ENCODE measurements around the gene STAB2.

The STAB2 gene, protein sequence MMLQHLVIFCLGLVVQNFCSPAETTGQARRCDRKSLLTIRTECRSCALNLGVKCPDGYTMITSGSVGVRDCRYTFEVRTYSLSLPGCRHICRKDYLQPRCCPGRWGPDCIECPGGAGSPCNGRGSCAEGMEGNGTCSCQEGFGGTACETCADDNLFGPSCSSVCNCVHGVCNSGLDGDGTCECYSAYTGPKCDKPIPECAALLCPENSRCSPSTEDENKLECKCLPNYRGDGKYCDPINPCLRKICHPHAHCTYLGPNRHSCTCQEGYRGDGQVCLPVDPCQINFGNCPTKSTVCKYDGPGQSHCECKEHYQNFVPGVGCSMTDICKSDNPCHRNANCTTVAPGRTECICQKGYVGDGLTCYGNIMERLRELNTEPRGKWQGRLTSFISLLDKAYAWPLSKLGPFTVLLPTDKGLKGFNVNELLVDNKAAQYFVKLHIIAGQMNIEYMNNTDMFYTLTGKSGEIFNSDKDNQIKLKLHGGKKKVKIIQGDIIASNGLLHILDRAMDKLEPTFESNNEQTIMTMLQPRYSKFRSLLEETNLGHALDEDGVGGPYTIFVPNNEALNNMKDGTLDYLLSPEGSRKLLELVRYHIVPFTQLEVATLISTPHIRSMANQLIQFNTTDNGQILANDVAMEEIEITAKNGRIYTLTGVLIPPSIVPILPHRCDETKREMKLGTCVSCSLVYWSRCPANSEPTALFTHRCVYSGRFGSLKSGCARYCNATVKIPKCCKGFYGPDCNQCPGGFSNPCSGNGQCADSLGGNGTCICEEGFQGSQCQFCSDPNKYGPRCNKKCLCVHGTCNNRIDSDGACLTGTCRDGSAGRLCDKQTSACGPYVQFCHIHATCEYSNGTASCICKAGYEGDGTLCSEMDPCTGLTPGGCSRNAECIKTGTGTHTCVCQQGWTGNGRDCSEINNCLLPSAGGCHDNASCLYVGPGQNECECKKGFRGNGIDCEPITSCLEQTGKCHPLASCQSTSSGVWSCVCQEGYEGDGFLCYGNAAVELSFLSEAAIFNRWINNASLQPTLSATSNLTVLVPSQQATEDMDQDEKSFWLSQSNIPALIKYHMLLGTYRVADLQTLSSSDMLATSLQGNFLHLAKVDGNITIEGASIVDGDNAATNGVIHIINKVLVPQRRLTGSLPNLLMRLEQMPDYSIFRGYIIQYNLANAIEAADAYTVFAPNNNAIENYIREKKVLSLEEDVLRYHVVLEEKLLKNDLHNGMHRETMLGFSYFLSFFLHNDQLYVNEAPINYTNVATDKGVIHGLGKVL (N-terminal part only)

GRCh38 chr12:103586791-103587370 is at the start of gene STAB2:
Gene STAB2 (plus strand): TSS chr12:103587273. CDS start chr12:103587477, 204 bp downstream.
- no peak for DNase-seq

- DNase-seq = no peak
Observed at GRCh38 chr12:103538397-103538796, 48.7 kb upstream of the STAB2 start.

DNA sequence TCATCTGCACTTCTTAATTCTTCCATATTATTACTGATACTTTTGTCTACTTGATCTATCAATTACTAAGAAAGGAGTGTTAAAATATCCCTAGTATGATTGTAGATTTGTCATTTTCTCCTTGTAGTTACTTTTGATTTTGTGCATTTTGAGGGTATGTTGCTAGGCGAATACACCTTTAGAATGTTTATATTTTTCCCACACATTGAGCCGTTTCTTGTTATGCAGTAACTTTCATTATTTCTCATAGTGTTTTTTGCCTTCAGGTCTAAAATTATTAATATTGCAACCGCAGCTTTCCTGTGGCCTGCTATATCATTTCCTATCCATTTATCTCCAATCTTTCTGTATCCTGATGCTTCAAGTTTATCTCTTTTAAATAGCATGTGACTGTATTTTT is 46.8 kb upstream of the STAB2 start:
- DNase-seq = no peak

- no peak for DNase-seq
Observed at GRCh38 chr12:103542078-103542477, 45.0 kb upstream of the STAB2 start.

GRCh38 chr12:103546959-103547358 is 40.1 kb upstream of the STAB2 start:
- DNase-seq = no peak

DNA sequence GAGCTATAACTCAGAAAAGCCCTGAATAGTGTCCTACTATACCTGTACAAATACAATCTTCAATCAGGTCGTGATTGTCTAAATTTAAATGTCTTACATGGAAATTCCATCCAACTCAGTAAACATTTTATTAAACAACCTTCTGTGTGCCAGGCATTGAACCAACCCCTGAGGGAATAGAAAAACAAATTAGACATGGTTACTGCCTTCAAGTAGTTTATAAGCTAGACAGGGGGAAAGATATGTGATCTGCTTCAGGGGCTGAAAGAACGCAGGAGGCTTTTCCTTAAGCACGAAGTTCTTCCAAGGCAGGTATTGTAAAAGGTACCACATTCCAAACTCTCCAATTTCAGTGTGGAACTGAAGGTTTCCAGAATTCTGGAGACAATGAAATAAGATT is 39.7 kb upstream of the STAB2 start:
- DNase-seq = no peak

DNA sequence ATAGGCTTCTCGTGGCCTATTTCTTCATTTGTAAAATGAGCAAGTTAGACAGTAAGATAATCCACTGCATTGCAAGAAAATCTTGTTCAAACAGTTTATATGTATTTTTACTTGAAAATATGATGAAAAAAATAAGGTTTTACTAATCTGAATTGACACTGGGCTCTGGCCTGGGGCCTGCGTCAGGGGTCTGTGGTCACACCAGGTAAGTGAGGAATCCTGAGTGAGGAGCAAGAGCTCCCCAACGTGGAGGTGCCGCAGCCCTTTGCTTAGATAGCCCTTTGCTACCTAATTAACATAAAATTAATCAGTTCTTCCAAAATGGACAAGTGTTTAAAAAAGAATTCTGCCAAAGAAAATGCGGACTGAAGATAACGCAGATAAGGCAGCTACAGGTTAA is 39.1 kb upstream of the STAB2 start:
- DNase-seq = no peak

- DNase-seq = peak; percentile 75
Observed at GRCh38 chr12:103548622-103549601, 38.2 kb upstream of the STAB2 start.

GRCh38 chr12:103556890-103557627 is 30.0 kb upstream of the STAB2 start:
- DNase-seq = no peak

DNA sequence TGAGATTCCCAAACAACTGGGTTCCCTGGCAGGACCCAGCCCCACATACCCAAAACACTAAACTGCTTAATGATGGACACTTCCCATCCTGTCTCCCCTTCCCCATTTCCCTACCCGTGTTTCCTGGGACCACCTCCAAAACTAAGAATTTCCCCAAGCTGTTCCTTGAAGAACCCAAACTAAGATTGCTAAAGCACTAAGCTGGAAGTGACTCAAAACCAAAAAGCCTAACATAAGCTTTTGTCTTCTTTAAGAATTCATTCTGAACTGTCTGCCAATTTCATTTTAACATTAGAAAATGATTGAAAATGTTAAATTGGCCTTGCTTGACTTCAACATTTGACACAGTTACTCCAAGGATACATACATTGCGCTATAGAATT is 29.5 kb upstream of the STAB2 start:
- DNase-seq = no peak

DNA sequence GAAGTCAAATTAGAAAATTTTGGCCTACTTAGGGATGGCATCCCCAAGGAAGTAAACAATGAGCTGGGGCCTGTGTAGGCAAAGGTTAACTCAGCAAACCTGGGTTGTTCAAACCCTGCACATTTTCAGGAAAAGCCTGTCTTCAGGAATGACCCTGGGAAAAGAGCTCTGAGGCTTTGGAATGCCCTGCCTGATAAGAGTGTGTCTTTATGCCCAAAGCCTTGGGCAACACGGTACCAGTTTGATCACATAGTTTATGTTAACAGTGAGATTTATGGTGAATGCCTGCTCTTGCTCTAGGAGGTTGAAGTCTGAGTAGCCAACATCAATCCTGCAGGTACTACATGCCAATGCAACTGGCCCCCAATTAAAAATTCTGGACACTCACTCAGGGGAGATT is 28.2 kb upstream of the STAB2 start:
- no peak for DNase-seq

DNA sequence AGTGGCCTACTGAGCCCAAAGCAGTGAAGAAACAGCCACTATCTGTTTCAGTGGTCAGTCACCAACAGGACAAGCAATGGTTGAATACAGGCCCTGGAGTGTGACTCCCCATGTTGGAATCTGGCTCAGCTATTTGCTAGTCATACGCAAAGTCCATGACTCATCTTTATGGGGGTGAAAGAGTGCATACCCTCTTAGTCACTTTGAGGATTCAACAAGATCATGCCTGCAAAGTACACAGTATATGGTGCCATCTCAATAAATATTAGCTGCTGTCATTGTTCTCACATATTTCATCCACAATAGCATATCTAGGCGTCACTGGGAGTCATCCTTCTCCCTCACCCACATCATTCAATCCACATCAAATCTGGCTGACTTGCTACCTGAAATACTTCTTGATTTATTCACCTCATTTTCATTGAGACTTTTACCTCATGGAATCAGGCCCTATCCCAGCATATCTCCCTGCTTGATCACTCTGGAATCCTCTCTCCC is 26.4 kb upstream of the STAB2 start:
- no peak for DNase-seq

DNA sequence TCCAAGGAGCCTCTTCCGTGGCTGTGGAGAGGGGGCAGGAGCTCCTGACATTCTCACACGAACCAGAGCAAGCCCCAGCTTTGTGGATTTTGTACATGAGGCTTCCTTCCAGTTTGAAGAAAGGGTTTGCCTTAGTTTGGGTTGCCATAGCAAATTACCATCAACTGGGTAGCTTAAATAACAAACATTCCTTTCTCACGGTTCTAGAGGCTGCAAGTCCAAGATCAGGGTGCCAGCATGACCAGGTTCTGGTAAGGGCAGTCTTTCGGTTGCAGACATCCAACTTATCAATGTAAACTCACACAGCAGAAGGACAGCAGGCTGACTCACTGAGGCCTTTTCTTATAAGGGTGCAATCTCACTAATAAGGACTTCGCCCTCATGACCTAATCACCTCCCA is 25.9 kb upstream of the STAB2 start:
- no peak for DNase-seq

GRCh38 chr12:103566398-103566797 is 20.7 kb upstream of the STAB2 start:
- DNase-seq = no peak

- DNase-seq = no peak
Observed at GRCh38 chr12:103569278-103569677, 17.8 kb upstream of the STAB2 start.

- DNase-seq = no peak
Observed at GRCh38 chr12:103571286-103571685, 15.8 kb upstream of the STAB2 start.

DNA sequence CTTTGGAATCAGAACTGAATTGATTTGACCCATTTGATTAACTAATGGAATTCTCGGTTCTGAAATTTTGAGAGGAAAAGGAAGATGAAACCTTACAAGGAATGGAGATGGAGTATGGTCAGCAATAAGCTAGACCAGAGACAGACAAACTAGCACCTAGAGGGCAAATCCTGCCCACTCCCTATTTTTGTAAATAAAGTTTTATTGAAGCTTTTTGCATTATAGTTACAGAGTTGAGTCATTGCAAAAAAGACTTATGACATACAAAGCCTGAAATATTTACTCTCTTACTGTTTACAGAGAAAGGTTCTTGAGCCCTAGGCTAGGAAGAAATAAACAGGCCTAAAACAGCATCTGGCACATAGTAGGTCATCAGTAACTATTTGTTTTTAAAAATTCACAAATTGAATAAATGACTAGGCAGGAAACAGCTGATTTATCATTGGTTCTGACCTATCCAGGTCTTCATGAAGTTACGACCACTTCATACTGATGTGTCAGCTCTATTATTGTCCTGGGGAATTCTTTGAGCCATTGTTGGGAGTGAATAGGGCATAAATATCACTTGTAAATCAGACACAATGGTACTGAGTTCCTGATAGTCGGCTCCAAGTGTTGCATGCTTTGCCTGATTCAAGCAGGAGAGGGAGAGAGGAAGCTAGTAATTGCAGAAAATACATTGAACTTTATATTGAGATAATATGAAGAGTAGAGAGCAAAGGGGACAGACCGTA is 14.6 kb upstream of the STAB2 start:
- no peak for DNase-seq

DNA sequence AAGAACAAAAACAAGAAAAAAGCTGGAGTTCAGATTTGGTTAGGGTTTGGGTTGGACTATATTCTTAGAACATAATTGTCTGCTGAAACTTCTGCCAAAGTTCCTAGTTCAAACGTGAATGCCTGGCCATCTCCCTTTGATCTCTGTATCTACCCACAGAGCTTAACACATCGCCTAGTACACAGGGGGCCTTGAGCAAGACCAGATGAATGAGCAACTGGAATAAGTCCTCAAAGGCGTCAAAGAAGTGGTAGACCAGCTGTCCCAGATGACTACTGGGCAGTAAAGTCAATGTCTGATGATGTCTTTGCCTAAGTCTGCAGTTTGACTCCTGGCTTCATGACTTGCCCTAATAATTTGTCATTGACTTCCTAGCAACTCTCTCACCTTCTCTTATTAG is 13.9 kb upstream of the STAB2 start:
- no peak for DNase-seq

GRCh38 chr12:103578926-103579325 is 8.1 kb upstream of the STAB2 start:
- DNase-seq = no peak

GRCh38 chr12:103580026-103580425 is 7.0 kb upstream of the STAB2 start:
- DNase-seq = no peak

Measured in stimulated activated CD4-positive, alpha-beta T cell treated with anti-CD3 and anti-CD28 coated beads, Interleukin-1b, Interleukin-23, amount 100 ng/mL, for 48 hours (primary cell).